K562 (cell line): ENCODE data around the gene NRN1L. TPM values are rescaled to one million over a fixed set of nuclear protein-coding genes. Genes with fewer than 3 reads are reported as not detected.

ENCODE experiments used
- BRD9 ChIP-seq: fragments of 450-650 bp; IDR thresholded peaks from 2 replicates; pipeline ENCODE4 v1.6.1; 2018; ENCODE audit warnings: low read depth; ENCODE audit not compliant: partially characterized antibody
- CCAR2 ChIP-seq: fragments of 200-400 bp; formaldehyde crosslinking; IDR thresholded peaks from 2 replicates; pipeline ENCODE4 v1.6.1; 2017; ENCODE audit warnings: mild to moderate bottlenecking, low read depth, low read length
- CEBPG ChIP-seq, 3 experiments: fragments of 200-800 bp in 1 of 3; sonication (Bioruptor generic) in 1 of 3; sonication (generic) in 1 of 3; formaldehyde crosslinking in 1 of 3; IDR thresholded peaks in 2 of 3; conservative IDR thresholded peaks in 1 of 3; 2 replicates each; pipeline versions ENCODE4 v1.6.1 to v1.8.0; 2016 to 2022; ENCODE audit warnings: missing compliant biosample characterization in 2 of 3, missing genetic modification characterization in 2 of 3, mild to moderate bottlenecking in 1 of 3, missing genetic modification reagents in 1 of 3
- HNRNPLL ChIP-seq: fragments of 200-400 bp; formaldehyde crosslinking; IDR thresholded peaks from 2 replicates; pipeline ENCODE4 v1.6.1; 2017; ENCODE audit warnings: low read length, low read depth, mild to moderate bottlenecking; ENCODE audit not compliant: poor library complexity, severe bottlenecking
- JUND ChIP-seq, 2 experiments: IDR thresholded peaks; 2 replicates in 1 of 2; 3 replicates in 1 of 2; pipeline ENCODE4 v1.6.1; 2011; ENCODE audit warnings: borderline replicate concordance in 2 of 2, low read depth in 2 of 2, low read length in 2 of 2, improper control_type of control experiment in 1 of 2, missing biosample characterization in 1 of 2, missing genetic modification characterization in 1 of 2, missing genetic modification reagents in 1 of 2
- KDM2B ChIP-seq: fragments of 250-450 bp; sonication (Bioruptor Pico); IDR thresholded peaks from 2 replicates; pipeline ENCODE4 v1.8.0; 2021; ENCODE audit warnings: mild to moderate bottlenecking, moderate library complexity
- MAZ ChIP-seq, 2 experiments: fragments of 450-650 bp in 1 of 2; sonication (generic) in 1 of 2; formaldehyde crosslinking; IDR thresholded peaks in 1 of 2; conservative IDR thresholded peaks in 1 of 2; 2 replicates each; pipeline versions ENCODE4 v1.4.0 to v1.5.0; 2020; ENCODE audit warnings: mild to moderate bottlenecking in 1 of 2, missing genetic modification reagents in 1 of 2
- NCOA2 ChIP-seq, 2 experiments: fragments of 450-650 bp; IDR thresholded peaks; 2 replicates each; pipeline ENCODE4 v1.6.1; 2018; ENCODE audit warnings: mild to moderate bottlenecking in 2 of 2, moderate library complexity in 1 of 2; ENCODE audit not compliant: partially characterized antibody in 2 of 2
- NFRKB ChIP-seq: fragments of 450-650 bp; IDR thresholded peaks from 2 replicates; pipeline ENCODE4 v1.6.1; 2016; ENCODE audit warnings: low read depth
- ZBTB40 ChIP-seq, 2 experiments: fragments of 450-650 bp in 1 of 2; sonication (generic) in 1 of 2; formaldehyde crosslinking in 1 of 2; IDR thresholded peaks; 2 replicates each; pipeline versions ENCODE4 v1.7.1 to v1.9.0; 2016 to 2022; ENCODE audit warnings: inconsistent platforms in 1 of 2, mild to moderate bottlenecking in 1 of 2, missing genetic modification reagents in 1 of 2
- ZBTB9 ChIP-seq: fragments of 450-650 bp; formaldehyde crosslinking; IDR thresholded peaks from 2 replicates; pipeline ENCODE4 v1.4.0; 2020; ENCODE audit warnings: mild to moderate bottlenecking, moderate library complexity
- ZNF212 ChIP-seq: fragments of 450-650 bp; formaldehyde crosslinking; IDR thresholded peaks from 2 replicates; pipeline ENCODE4 v1.4.0; 2020; ENCODE audit warnings: mild to moderate bottlenecking
- polyA plus RNA-seq, 8 experiments: library from polyadenylated mRNA; depleted of rRNA in 4 of 8; stranded (reverse) in 5 of 8; unstranded in 3 of 8; fragments of >200 nt; fragmentation: Nextera tagmentation in 2 of 8; fragmentation: Illumina TruSeq in 1 of 8; extraction: Ambion mirVana in 2 of 8; extraction: Trizol in 1 of 8; gene quantifications; 2 replicates each; pipeline versions ENCODE4 v1.2.1 to v1.2.3, GENCODE V29; 2011 to 2014; ENCODE audit warnings: inconsistent platforms in 1 of 8, missing spikeins in 1 of 8
- total RNA-seq, 7 experiments: library from RNA; depleted of rRNA in 6 of 7; stranded (reverse); fragments of >200 nt in 6 of 7; fragmentation: Illumina TruSeq in 2 of 7; extraction: Trizol in 2 of 7; gene quantifications; 2 replicates each; pipeline versions ENCODE4 v1.2.1 to v1.2.3, GENCODE V29; 2011 to 2021; ENCODE audit warnings: low replicate concordance in 1 of 7
- TF ChIP-seq, protein P1 (sequence below): fragments of 250-450 bp; sonication (Bioruptor Pico); IDR thresholded peaks from 2 replicates; pipeline ENCODE4 v1.8.0; 2022; ENCODE audit warnings: inconsistent platforms, mild to moderate bottlenecking, moderate library complexity, borderline replicate concordance

NRN1L gene
- total and polyA plus RNA-seq, 9 of the 15 experiments (the other 6 are each of a cell fraction or from before 2014, with no cell fraction given) = 0.22 to 0.86 (median 0.61) TPM; not detected in 5

DNA sequence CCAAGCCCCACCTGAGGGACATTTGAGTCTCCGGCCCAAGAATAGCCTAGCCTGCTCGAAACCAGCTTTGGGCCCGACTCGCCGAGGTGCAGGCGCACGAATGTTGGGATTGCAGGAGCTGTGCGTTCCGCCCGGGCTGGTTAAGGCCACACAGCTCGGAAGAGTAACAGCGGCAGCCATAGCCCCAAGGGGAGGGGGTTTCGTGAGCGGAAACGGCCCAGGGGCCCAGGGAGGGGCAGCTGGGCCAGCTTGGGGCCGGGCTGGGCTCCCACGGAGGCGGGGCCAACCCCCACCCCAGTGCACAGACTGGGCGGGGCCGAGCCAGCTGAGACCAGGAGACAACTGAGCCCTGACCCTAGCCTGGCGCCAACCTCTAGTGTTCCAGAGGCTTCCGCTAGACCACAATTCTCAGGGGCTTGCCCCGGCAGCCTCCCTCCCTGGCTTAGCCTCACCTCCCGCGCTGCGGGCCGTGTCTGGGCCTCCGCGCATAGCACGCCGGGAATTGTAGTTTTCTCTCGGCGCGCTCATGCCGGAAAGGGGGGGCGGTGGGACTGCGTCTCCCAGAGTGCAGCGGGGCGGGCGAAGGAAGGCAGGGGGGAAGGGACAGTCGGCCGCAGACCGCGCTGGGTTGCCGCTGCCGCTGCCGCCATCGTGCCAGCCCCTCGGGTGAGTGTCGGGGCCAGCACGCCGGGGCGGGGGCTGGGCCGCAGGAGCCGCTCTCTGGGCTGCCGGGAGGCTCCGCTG lies 38.2 kb upstream of the NRN1L start, which contains the start of gene NUTF2 (continued):
- no peak for TF ChIP-seq KDM2B (CRISPR knock-in tag)
- TF ChIP-seq MAZ (CRISPR knock-in tag; conservative IDR thresholded peaks at IDR 0.05 in 1 of 2, IDR thresholded peaks at IDR 0.05 in 1 of 2) = peak; percentile 94 to 98
- no peak for TF ChIP-seq ZBTB9 (CRISPR knock-in tag)
- no peak for TF ChIP-seq CEBPG (CRISPR knock-in tag; IDR thresholded peaks at IDR 0.05)
- no peak for TF ChIP-seq CEBPG (tag; conservative IDR thresholded peaks at IDR 0.05 in 1 of 2, IDR thresholded peaks at IDR 0.05 in 1 of 2)
- TF ChIP-seq, protein P1, sequence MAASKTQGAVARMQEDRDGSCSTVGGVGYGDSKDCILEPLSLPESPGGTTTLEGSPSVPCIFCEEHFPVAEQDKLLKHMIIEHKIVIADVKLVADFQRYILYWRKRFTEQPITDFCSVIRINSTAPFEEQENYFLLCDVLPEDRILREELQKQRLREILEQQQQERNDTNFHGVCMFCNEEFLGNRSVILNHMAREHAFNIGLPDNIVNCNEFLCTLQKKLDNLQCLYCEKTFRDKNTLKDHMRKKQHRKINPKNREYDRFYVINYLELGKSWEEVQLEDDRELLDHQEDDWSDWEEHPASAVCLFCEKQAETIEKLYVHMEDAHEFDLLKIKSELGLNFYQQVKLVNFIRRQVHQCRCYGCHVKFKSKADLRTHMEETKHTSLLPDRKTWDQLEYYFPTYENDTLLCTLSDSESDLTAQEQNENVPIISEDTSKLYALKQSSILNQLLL = no peak
- TF ChIP-seq ZNF212 = no peak
- no peak for TF ChIP-seq HNRNPLL
- TF ChIP-seq BRD9 = no peak
- peak; percentile 42; the same call in 1 of the 2 replicates for TF ChIP-seq JUND (IDR thresholded peaks at IDR 0.05; ENCODE audit: borderline replicate concordance, low read depth, low read length)
- TF ChIP-seq JUND (tag; IDR thresholded peaks at IDR 0.05; ENCODE audit: borderline replicate concordance, low read depth, low read length) = no peak
- TF ChIP-seq CCAR2 = no peak
- no peak for TF ChIP-seq NCOA2 (IDR thresholded peaks at IDR 0.05; ENCODE audit: partially characterized antibody in 2 of 2)
- peak; percentile 71; the same call in 1 of the 2 replicates for TF ChIP-seq ZBTB40 (IDR thresholded peaks at IDR 0.05)
- no peak for TF ChIP-seq ZBTB40 (CRISPR knock-in tag; IDR thresholded peaks at IDR 0.05)
- TF ChIP-seq NFRKB = peak; percentile 57; the same call in 1 of the 2 replicates
